Mucosa of rectum (tissue), 2 donors: ENCODE results near the gene NCF2.

ENCODE experiments used
- H3K27ac ChIP-seq, 2 donors: one replicate each; pipeline ENCODE4 v1.7.0; 2013; ENCODE audit warnings: inconsistent platforms in 2 of 2, low read depth in 2 of 2, low read length in 2 of 2
- H3K27me3 ChIP-seq, 2 donors: one replicate each; pipeline ENCODE4 v1.7.0; 2013; ENCODE audit warnings: low read length in 2 of 2; ENCODE audit not compliant: control insufficient read depth in 2 of 2, insufficient read depth in 2 of 2
- H3K36me3 ChIP-seq, 2 donors: one replicate each; pipeline ENCODE4 v1.7.0; 2013; ENCODE audit warnings: low read length in 2 of 2; ENCODE audit not compliant: control insufficient read depth in 2 of 2, insufficient read depth in 2 of 2
- H3K4me1 ChIP-seq, 2 donors: one replicate each; pipeline ENCODE4 v1.7.0; 2013; ENCODE audit warnings: low read length in 2 of 2, mild to moderate bottlenecking in 1 of 2; ENCODE audit not compliant: control insufficient read depth in 2 of 2, insufficient read depth in 2 of 2
- H3K4me3 ChIP-seq, 2 donors: one replicate each; pipeline ENCODE4 v1.7.0; 2013; ENCODE audit warnings: low read length in 2 of 2
- H3K9ac ChIP-seq, 2 donors: one replicate each; pipeline ENCODE4 v1.7.0; 2013; ENCODE audit warnings: low read length in 2 of 2, low read depth in 1 of 2, mild to moderate bottlenecking in 1 of 2
- H3K9me3 ChIP-seq, 2 donors: one replicate each; pipeline ENCODE4 v1.7.0; 2013; ENCODE audit warnings: low read length in 2 of 2; ENCODE audit not compliant: control insufficient read depth in 2 of 2
- donor health status: healthy.
- donor health status: Normal muscosa, but diverticular disease.

The NCF2 gene

DNA sequence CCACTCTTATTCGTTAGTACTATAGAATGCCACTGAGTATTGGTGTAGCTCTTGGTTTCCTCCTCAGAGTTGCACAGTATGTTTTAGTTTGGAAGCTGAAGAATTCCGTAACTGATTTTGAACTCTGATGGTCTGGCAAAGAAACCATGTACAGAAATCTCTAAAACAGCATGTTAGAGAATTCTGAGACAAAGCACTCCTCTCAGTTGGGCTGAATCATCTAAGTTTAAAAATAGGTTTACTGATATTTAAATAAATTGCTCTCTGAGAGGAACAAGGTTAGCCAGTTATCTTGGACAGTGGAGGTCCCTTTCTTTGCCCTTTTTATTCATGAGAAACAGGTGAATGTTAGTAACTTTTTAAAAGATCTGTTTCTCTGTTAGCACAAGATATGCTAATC, 43.8 kb downstream of the NCF2 start:
- Histone ChIP-seq H3K27ac (no peak overlapping the region), H3K27me3 (no peaks in the 10 kb centered on the region), H3K4me1 (no peaks in the 10 kb centered on the region), H3K36me3 (peaks cover 69 to 71% of the 10 kb centered on the region in 2 donors), H3K9ac (no peak overlapping the region), H3K9me3 (no peaks in the 10 kb centered on the region), H3K4me3 (no peak overlapping the region)

DNA sequence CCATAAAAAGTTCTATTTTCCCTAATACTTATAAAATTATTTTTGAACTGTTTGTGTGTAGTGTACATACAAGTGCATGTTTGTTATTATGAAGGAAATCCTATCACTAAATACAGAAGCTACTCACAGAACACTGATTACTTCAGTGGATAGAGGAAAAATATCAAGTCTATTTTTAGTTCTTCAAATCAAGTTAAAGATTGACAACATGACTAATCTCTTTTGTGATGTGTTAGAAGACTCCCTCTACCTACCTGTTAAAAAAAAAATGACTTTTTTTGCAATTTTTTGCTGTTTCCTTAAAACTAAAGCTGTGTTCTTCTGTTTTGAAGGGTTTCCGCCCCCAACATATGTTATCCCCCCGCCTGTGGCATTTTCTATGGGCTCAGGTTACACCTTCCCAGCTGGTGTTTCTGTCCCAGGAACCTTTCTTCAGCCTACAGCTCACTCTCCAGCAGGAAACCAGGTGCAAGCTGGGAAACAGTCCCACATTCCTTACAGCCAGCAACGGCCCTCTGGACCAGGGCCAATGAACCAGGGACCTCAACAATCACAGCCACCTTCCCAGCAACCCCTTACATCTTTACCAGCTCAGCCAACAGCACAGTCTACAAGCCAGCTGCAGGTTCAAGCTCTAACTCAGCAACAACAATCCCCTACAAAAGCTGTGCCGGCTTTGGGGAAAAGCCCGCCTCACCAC, 45.5 kb downstream of the NCF2 start:
- Histone ChIP-seq H3K27me3 (no peaks in the 10 kb centered on the region), H3K4me3 (no peak overlapping the region), H3K4me1 (no peaks in the 10 kb centered on the region), H3K27ac (no peak overlapping the region), H3K9me3 (no peaks in the 10 kb centered on the region), H3K9ac (no peak overlapping the region), H3K36me3 (peaks cover 64 to 71% of the 10 kb centered on the region in 2 donors)

- no peaks in the 10 kb centered on the region for H3K27me3 ChIP-seq
- no peak overlapping the region for H3K4me3 ChIP-seq
- peaks cover 60 to 71% of the 10 kb centered on the region in 2 donors for H3K36me3 ChIP-seq
- H3K27ac ChIP-seq = no peak overlapping the region
- no peak overlapping the region for H3K9ac ChIP-seq
- H3K9me3 ChIP-seq = no peaks in the 10 kb centered on the region
- no peaks in the 10 kb centered on the region for H3K4me1 ChIP-seq
These were observed 46.5 kb downstream of the NCF2 start for GRCh38 chr1:183543619-183544204.

DNA sequence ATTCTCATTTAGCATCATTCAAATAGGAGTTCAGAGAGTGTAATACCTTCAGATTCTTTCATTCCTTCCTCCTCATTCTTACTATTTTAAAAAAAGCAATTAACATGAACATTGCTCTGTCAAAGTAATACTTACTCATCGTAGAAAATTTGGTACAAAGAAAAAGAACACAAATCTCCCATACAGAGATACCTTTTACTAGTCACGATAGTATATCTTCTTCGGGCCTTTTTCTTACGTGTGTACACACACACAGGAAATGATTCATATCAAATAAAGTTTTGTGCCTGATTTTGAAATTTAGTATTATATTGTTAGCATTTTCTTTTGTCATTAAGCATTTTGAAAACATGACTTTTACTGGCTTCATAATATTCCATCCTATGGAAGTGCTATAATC, 52.9 kb downstream of the NCF2 start:
- no peaks in the 10 kb centered on the region for H3K27me3 ChIP-seq
- no peak overlapping the region for H3K27ac ChIP-seq
- H3K9me3 ChIP-seq = no peaks in the 10 kb centered on the region
- no peak overlapping the region for H3K4me3 ChIP-seq
- no peak overlapping the region for H3K9ac ChIP-seq
- H3K36me3 ChIP-seq = peaks cover 50 to 72% of the 10 kb centered on the region in 2 donors
- no peaks in the 10 kb centered on the region for H3K4me1 ChIP-seq

GRCh38 chr1:183533617-183534174, 56.6 kb downstream of the NCF2 start:
- Histone ChIP-seq H3K4me1 (no peaks in the 10 kb centered on the region), H3K4me3 (no peak overlapping the region), H3K9ac (no peak overlapping the region), H3K27ac (no peak overlapping the region), H3K36me3 (peaks cover 47 to 71% of the 10 kb centered on the region in 2 donors), H3K9me3 (no peaks in the 10 kb centered on the region), H3K27me3 (no peaks in the 10 kb centered on the region)

- H3K36me3 ChIP-seq = peaks cover 45 to 70% of the 10 kb centered on the region in 2 donors
These were observed 61.7 kb downstream of the NCF2 start for GRCh38 chr1:183528577-183528976.

GRCh38 chr1:183522104-183522503, 68.2 kb downstream of the NCF2 start:
- Histone ChIP-seq H3K4me3 (no peak overlapping the region), H3K36me3 (peaks cover 20 to 22% of the 10 kb centered on the region in 2 donors), H3K9ac (no peak overlapping the region), H3K27me3 (no peaks in the 10 kb centered on the region), H3K4me1 (peaks cover 0 to 14% of the 10 kb centered on the region in 2 donors), H3K27ac (no peak overlapping the region), H3K9me3 (no peaks in the 10 kb centered on the region)

More at GRCh38 chr1:183528577-183528976, 61.7 kb downstream of the NCF2 start:
- Histone ChIP-seq H3K27me3 (no peaks in the 10 kb centered on the region), H3K4me1 (no peaks in the 10 kb centered on the region), H3K9me3 (no peaks in the 10 kb centered on the region), H3K27ac (no peak overlapping the region), H3K9ac (no peak overlapping the region), H3K4me3 (no peak overlapping the region)

DNA sequence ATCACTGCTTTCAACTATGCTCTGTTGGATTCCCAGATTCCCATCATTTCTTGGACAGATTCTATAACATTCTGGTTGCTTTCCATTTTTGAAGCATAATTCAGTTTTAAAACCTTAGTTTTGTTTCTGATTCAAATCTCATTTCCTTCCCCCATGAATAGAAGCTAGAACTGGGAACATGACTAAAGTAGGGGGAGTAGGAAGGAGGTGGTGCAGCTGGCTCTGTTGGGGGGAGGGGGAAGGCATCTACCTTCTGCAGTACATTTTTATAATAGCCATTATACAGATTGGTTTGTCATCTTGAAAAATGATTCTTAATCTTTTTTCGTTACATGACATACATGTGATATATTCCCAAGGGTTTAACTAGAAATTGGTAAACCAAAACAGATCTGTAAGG, 69.9 kb downstream of the NCF2 start:
- Histone ChIP-seq H3K9ac (no peak overlapping the region), H3K4me1 (peaks cover 3 to 18% of the 10 kb centered on the region in 2 donors), H3K36me3 (peaks cover 12 to 16% of the 10 kb centered on the region in 2 donors), H3K27me3 (no peaks in the 10 kb centered on the region), H3K27ac (no peak overlapping the region), H3K4me3 (no peak overlapping the region), H3K9me3 (no peaks in the 10 kb centered on the region)

GRCh38 chr1:183517401-183517800, 72.9 kb downstream of the NCF2 start:
- Histone ChIP-seq H3K9ac (no peak overlapping the region), H3K27ac (no peak overlapping the region), H3K4me1 (peaks cover 6 to 18% of the 10 kb centered on the region in 2 donors), H3K27me3 (no peaks in the 10 kb centered on the region), H3K36me3 (peaks cover 6 to 10% of the 10 kb centered on the region in 2 donors), H3K9me3 (no peaks in the 10 kb centered on the region), H3K4me3 (no peak overlapping the region)

DNA sequence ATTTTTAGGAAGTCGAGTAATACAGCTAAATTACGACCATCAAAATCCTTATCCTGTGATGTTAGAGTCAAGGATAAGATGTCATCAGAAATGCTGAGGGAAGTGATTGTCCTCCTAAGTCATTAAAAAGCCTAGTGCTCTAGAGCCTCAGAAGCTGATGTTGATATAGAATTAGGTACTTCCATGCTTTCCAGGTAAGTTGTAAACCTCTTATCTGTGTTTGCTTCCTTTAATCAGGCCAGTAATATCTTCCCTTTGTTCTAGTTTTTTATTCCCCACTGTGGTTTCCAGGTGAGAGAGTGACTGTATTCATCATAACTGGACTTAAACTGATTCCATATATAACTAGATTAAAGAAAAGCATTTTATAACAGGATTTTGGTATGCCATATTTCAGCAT, 73.5 kb downstream of the NCF2 start:
- no peak overlapping the region for H3K4me3 ChIP-seq
- peaks cover 6 to 10% of the 10 kb centered on the region in 2 donors for H3K36me3 ChIP-seq
- H3K9ac ChIP-seq = no peak overlapping the region
- peaks cover 6 to 12% of the 10 kb centered on the region in 2 donors for H3K4me1 ChIP-seq
- H3K9me3 ChIP-seq = no peaks in the 10 kb centered on the region
- no peaks in the 10 kb centered on the region for H3K27me3 ChIP-seq
- H3K27ac ChIP-seq = no peak overlapping the region
